Activated naive CD4-positive, alpha-beta T cell treated with anti-CD3 and anti-CD28 coated beads, Interleukin-2, amount 50 U/mL, for 16 hours (primary cell): ENCODE results near the gene NR3C2.
"Not testable (repeated sequence)": the region's sequence is repeated elsewhere in the genome, so short reads cannot be mapped to it uniquely, and the experiment has no call there.

ENCODE experiments used
- DNase-seq: peaks from one replicate; pipeline ENCODE4 v3.0.0-alpha.2; 2020

NR3C2 gene

GRCh38 chr4:148211533-148211932 lies 230.7 kb downstream of the NR3C2 start:
- no peak for DNase-seq

- no peak for DNase-seq
These were observed 231.6 kb downstream of the NR3C2 start for GRCh38 chr4:148210661-148211060.

GRCh38 chr4:148207068-148207467 lies 235.1 kb downstream of the NR3C2 start:
- no peak for DNase-seq

- no peak for DNase-seq
These were observed 236.7 kb downstream of the NR3C2 start for GRCh38 chr4:148205476-148205875.

GRCh38 chr4:148204892-148205291 lies 237.3 kb downstream of the NR3C2 start:
- no peak for DNase-seq

- no peak for DNase-seq
These were observed 238.0 kb downstream of the NR3C2 start for GRCh38 chr4:148204171-148204570.

GRCh38 chr4:148203056-148203898 lies 238.9 kb downstream of the NR3C2 start:
- no peak for DNase-seq

GRCh38 chr4:148200960-148201359 lies 241.3 kb downstream of the NR3C2 start:
- no peak for DNase-seq

GRCh38 chr4:148196164-148196563 lies 246.1 kb downstream of the NR3C2 start:
- DNase-seq: no peak

GRCh38 chr4:148192526-148192925 lies 249.7 kb downstream of the NR3C2 start:
- DNase-seq: no peak

- DNase-seq: not testable (repeated sequence)
These were observed 254.6 kb downstream of the NR3C2 start for GRCh38 chr4:148187454-148188222.

GRCh38 chr4:148184922-148185321 lies 257.3 kb downstream of the NR3C2 start:
- DNase-seq: no peak

GRCh38 chr4:148182230-148182911 lies 259.8 kb downstream of the NR3C2 start:
- no peak for DNase-seq

- no peak for DNase-seq
These were observed 268.7 kb downstream of the NR3C2 start for GRCh38 chr4:148173397-148174017.

GRCh38 chr4:148171596-148171995 lies 270.6 kb downstream of the NR3C2 start:
- no peak for DNase-seq

GRCh38 chr4:148170408-148171365 lies 271.5 kb downstream of the NR3C2 start:
- DNase-seq: no peak

GRCh38 chr4:148166132-148166591 lies 276.1 kb downstream of the NR3C2 start:
- no peak for DNase-seq

- DNase-seq: no peak
These were observed 277.7 kb downstream of the NR3C2 start for GRCh38 chr4:148164557-148164956.

GRCh38 chr4:148162991-148163390 lies 279.2 kb downstream of the NR3C2 start:
- no peak for DNase-seq

GRCh38 chr4:148162519-148162918 lies 279.7 kb downstream of the NR3C2 start:
- DNase-seq: no peak

GRCh38 chr4:148161601-148162000 lies 280.6 kb downstream of the NR3C2 start:
- no peak for DNase-seq

- no peak for DNase-seq
These were observed 282.4 kb downstream of the NR3C2 start for GRCh38 chr4:148159793-148160192.
